Natural killer cell (primary cell): Measurements from ENCODE around the gene C1orf21. TPM values are rescaled to one million over a fixed set of nuclear protein-coding genes. Genes with fewer than 3 reads are reported as not detected.

Experiments
- ATAC-seq, 3 donors: fragments of 150-1000 bp in 2 of 3; fragments of 200-7000 bp in 1 of 3; cut with Tn5 transposase; 1 replicate in 1 of 3; 2 replicates in 2 of 3; pipeline ENCODE4 v1.10.0; 2021; ENCODE audit warnings: mild to moderate bottlenecking in 2 of 3, moderate library complexity in 2 of 3
- DNase-seq, 2 donors: peaks; one replicate each; pipeline versions ENCODE4 v3.0.0 to v3.0.0-alpha.2; 2013 to 2021; ENCODE audit warnings: mixed read lengths in 1 of 2
- H3K27ac ChIP-seq: one replicate; pipeline ENCODE4 v1.5.1; 2013; ENCODE audit warnings: mild to moderate bottlenecking, low read length
- H3K27me3 ChIP-seq: one replicate; pipeline ENCODE4 v1.6.1; 2013; ENCODE audit warnings: low read length; ENCODE audit not compliant: control insufficient read depth, insufficient read depth
- H3K36me3 ChIP-seq: one replicate; pipeline ENCODE4 v1.6.1; 2013; ENCODE audit warnings: low read length; ENCODE audit not compliant: control insufficient read depth, insufficient read depth
- H3K4me1 ChIP-seq: one replicate; pipeline ENCODE4 v1.6.1; 2013; ENCODE audit warnings: low read length; ENCODE audit not compliant: control insufficient read depth, insufficient read depth
- H3K4me3 ChIP-seq: one replicate; pipeline ENCODE4 v1.5.1; 2013; ENCODE audit warnings: low read length
- H3K9me3 ChIP-seq: one replicate; pipeline ENCODE4 v1.6.1; 2013; ENCODE audit warnings: low read length; ENCODE audit not compliant: control insufficient read depth, insufficient read depth
- H3K27ac Mint-ChIP-seq, 2 donors: one replicate each; pipeline ENCODE4 v1.8.0; 2022; ENCODE audit warnings: mild to moderate bottlenecking in 2 of 2, mixed read lengths in 2 of 2, moderate library complexity in 1 of 2
- H3K27me3 Mint-ChIP-seq, 2 donors: one replicate each; pipeline ENCODE4 v1.8.0; 2022; ENCODE audit warnings: low read depth in 2 of 2, mixed read lengths in 2 of 2
- H3K36me3 Mint-ChIP-seq: one replicate; pipeline ENCODE4 v1.8.0; 2022; ENCODE audit warnings: mixed read lengths
- H3K4me1 Mint-ChIP-seq, 2 donors: one replicate each; pipeline ENCODE4 v1.8.0; 2022; ENCODE audit warnings: mixed read lengths in 2 of 2
- H3K4me3 Mint-ChIP-seq: one replicate; pipeline ENCODE4 v1.8.0; 2022; ENCODE audit warnings: mild to moderate bottlenecking, moderate library complexity, mixed read lengths
- H3K9me3 Mint-ChIP-seq, 2 donors: one replicate each; pipeline ENCODE4 v1.8.0; 2022; ENCODE audit warnings: mixed read lengths in 2 of 2
- CTCF ChIP-seq: fragments of 200-600 bp; IDR thresholded peaks from one replicate; pipeline ENCODE4 v1.8.0; 2022; ENCODE audit warnings: antibody characterized with exemption
- WGBS: methylation state at CpG from one replicate; pipeline ENCODE4 v1.1.7; 2013; ENCODE audit warnings: missing lambda C conversion rate; ENCODE audit not compliant: insufficient coverage; 5-methylcytosine and 5-hydroxymethylcytosine counted together
- intact Hi-C: fragments of 100-400 bp; cut with micrococcal nuclease; formaldehyde crosslinking; loops from one replicate; pipeline ENCODE4 v1.14.2; 2022
- total RNA-seq, 4 donors: library from RNA; stranded (reverse); fragments of 120-200 nt in 1 of 4; gene quantifications; one replicate each; pipeline versions ENCODE4 v1.2.3 to v1.2.4, GENCODE V29; 2013 to 2022

Gene C1orf21
- total RNA-seq, 3 donors from 2014 or later (not counting 1 experiment from before 2014, with no cell fraction given), result 84.3 to 111 (median 88.3) TPM

DNA sequence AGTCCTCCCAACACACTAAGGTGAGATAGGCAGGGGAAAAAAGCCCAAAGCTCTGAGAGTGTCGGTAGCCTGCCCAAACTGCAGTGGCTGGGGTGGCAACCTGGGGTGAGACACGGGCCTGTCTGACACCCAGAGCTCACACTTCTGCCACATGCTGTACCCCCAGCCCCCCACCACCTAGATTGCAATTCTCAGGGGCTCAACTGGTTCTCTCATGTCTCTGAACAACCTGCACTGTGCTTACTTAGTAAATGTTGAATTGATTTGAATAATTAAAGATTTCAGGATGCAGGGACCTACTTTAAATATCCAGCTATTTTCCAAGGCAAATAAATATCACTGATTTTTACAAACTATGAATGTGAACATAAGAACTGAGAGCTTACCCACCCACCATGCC lies 252.4 kb downstream of the C1orf21 start:
- DNase-seq (no peak), ATAC-seq (peak in 1 of 3 donors; percentile 43)
- Histone ChIP-seq H3K4me3 (no peak overlapping the region), H3K4me1 (no peaks in the 10 kb centered on the region), H3K9me3 (no peaks in the 10 kb centered on the region), H3K27me3 (no peaks in the 10 kb centered on the region), H3K36me3 (no peaks in the 10 kb centered on the region), H3K27ac (no peak overlapping the region)
- Mint-ChIP-seq H3K4me1 (peaks cover 6 to 7% of the 10 kb centered on the region in 2 donors), H3K4me3 (no peak overlapping the region), H3K9me3 (no peaks in the 10 kb centered on the region), H3K36me3 (no peaks in the 10 kb centered on the region), H3K27me3 (no peaks in the 10 kb centered on the region), H3K27ac (no peak overlapping the region)
- WGBS, result 23% methylated on average over 2 of the region's 2 CpGs
- intact Hi-C loops, result no loop called here
- no peak for TF ChIP-seq CTCF

DNA sequence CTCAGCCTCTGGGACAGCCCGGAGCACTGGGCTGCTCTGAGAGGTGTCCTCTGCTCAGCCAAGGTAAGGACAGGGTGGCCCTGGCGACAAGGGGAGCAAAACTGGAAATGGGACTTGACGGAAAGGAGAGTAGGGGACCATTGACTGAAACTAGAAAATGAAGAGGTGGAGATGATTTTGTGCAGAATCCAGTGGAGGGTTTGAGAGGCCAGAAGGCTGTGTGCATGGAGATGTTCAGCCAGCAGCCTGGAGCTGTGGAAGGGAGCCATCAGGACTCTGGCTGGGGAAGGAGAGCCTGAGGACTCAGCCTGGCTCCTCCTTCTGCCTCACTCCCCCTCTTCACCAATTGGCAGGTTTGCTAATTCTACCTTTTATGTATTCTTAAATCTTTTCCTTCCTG lies 253.7 kb downstream of the C1orf21 start:
- 91% methylated on average over 3 of the region's 3 CpGs for WGBS
- H3K4me3 ChIP-seq, result no peak overlapping the region
- no peaks in the 10 kb centered on the region for H3K27me3 ChIP-seq
- Mint-ChIP-seq H3K27me3 (no peaks in the 10 kb centered on the region), H3K36me3 (no peaks in the 10 kb centered on the region), H3K4me1 (peaks cover under 1 to 7% of the 10 kb centered on the region in 2 donors), H3K4me3 (no peak overlapping the region), H3K27ac (no peak overlapping the region), H3K9me3 (no peaks in the 10 kb centered on the region)
- no peaks in the 10 kb centered on the region for H3K4me1 ChIP-seq
- TF ChIP-seq CTCF, result no peak
- no peak overlapping the region for H3K27ac ChIP-seq
- H3K9me3 ChIP-seq, result no peaks in the 10 kb centered on the region
- no peak for DNase-seq
- ATAC-seq, result no peak
- intact Hi-C loops, result no loop called here
- no peaks in the 10 kb centered on the region for H3K36me3 ChIP-seq

GRCh38 chr1:184641894-184642293 lies 255.1 kb downstream of the C1orf21 start:
- no peaks in the 10 kb centered on the region for H3K9me3 ChIP-seq
- no peaks in the 10 kb centered on the region for H3K27me3 ChIP-seq
- Mint-ChIP-seq H3K27ac (no peak overlapping the region), H3K4me1 (peaks cover 0 to 7% of the 10 kb centered on the region in 2 donors), H3K4me3 (no peak overlapping the region), H3K27me3 (no peaks in the 10 kb centered on the region), H3K36me3 (no peaks in the 10 kb centered on the region), H3K9me3 (no peaks in the 10 kb centered on the region)
- H3K4me1 ChIP-seq, result no peaks in the 10 kb centered on the region
- ATAC-seq, result no peak
- no peak for TF ChIP-seq CTCF
- intact Hi-C loops, result no loop called here
- no peaks in the 10 kb centered on the region for H3K36me3 ChIP-seq
- H3K27ac ChIP-seq, result no peak overlapping the region
- no peak for DNase-seq
- H3K4me3 ChIP-seq, result no peak overlapping the region
- WGBS, result 94% methylated on average over 2 of the region's 2 CpGs

- Histone ChIP-seq H3K4me3 (no peak overlapping the region), H3K36me3 (no peaks in the 10 kb centered on the region), H3K9me3 (no peaks in the 10 kb centered on the region), H3K27ac (no peak overlapping the region), H3K27me3 (no peaks in the 10 kb centered on the region), H3K4me1 (no peaks in the 10 kb centered on the region)
- Mint-ChIP-seq H3K9me3 (no peaks in the 10 kb centered on the region), H3K4me3 (no peak overlapping the region), H3K4me1 (peaks cover 0 to 5% of the 10 kb centered on the region in 2 donors), H3K36me3 (no peaks in the 10 kb centered on the region), H3K27ac (no peak overlapping the region), H3K27me3 (no peaks in the 10 kb centered on the region)
- no peak for TF ChIP-seq CTCF
- intact Hi-C loops, result no loop called here
- DNase-seq (no peak), ATAC-seq (no peak)
- WGBS, result no CpG with 5 or more reads among the region's 1 CpG
Observed at GRCh38 chr1:184643661-184644060, 256.8 kb downstream of the C1orf21 start.
